Osteocyte (in vitro differentiated cells): ENCODE data around the gene PIANP. TPM values are rescaled to one million over a fixed set of nuclear protein-coding genes. Genes with fewer than 3 reads are reported as not detected.
"Not testable (repeated sequence)": the region's sequence is repeated elsewhere in the genome, so short reads cannot be mapped to it uniquely, and the experiment has no call there.

Experiments used
- DNase-seq: peaks from one replicate; pipeline ENCODE4 v3.0.0; 2021; ENCODE audit warnings: mixed read lengths; ENCODE audit not compliant: unreplicated experiment; ENCODE audit errors: extremely low spot score
- H3K27ac Mint-ChIP-seq: one replicate; pipeline ENCODE4 v1.8.0; 2021; ENCODE audit warnings: mild to moderate bottlenecking, mixed read lengths; ENCODE audit not compliant: unreplicated experiment
- H3K27me3 Mint-ChIP-seq: one replicate; pipeline ENCODE4 v1.8.0; 2021; ENCODE audit warnings: mixed read lengths; ENCODE audit not compliant: unreplicated experiment
- H3K36me3 Mint-ChIP-seq: one replicate; pipeline ENCODE4 v1.8.0; 2021; ENCODE audit warnings: mixed read lengths; ENCODE audit not compliant: unreplicated experiment
- H3K4me1 Mint-ChIP-seq: one replicate; pipeline ENCODE4 v1.8.0; 2021; ENCODE audit warnings: mixed read lengths; ENCODE audit not compliant: unreplicated experiment
- H3K4me3 Mint-ChIP-seq: one replicate; pipeline ENCODE4 v1.8.0; 2021; ENCODE audit warnings: mild to moderate bottlenecking, moderate library complexity, mixed read lengths; ENCODE audit not compliant: unreplicated experiment
- H3K9me3 Mint-ChIP-seq: one replicate; pipeline ENCODE4 v1.8.0; 2021; ENCODE audit warnings: mixed read lengths; ENCODE audit not compliant: unreplicated experiment
- CTCF ChIP-seq: fragments of 200-600 bp; sonication (generic); IDR thresholded peaks from 2 replicates; pipeline ENCODE4 v1.5.0; 2021; ENCODE audit warnings: antibody characterized with exemption, mild to moderate bottlenecking, moderate library complexity
- total RNA-seq: library from RNA; stranded (reverse); gene quantifications from 2 replicates; pipeline ENCODE4 v1.2.1, GENCODE V29; 2021

PIANP gene
- total RNA-seq, 1 donor from 2014 or later: 3.9 TPM

- H3K36me3 Mint-ChIP-seq: peaks cover 7% of the 10 kb centered on the region
- DNase-seq: no peak
- TF ChIP-seq CTCF: no peak
- H3K27me3 Mint-ChIP-seq: peaks cover 3% of the 10 kb centered on the region
- H3K4me3 Mint-ChIP-seq: peak overlapping the region; percentile 6
- peaks cover 25% of the 10 kb centered on the region for H3K4me1 Mint-ChIP-seq
- H3K27ac Mint-ChIP-seq: no peak overlapping the region
- H3K9me3 Mint-ChIP-seq: no peaks in the 10 kb centered on the region
Observed at GRCh38 chr12:6722863-6723262, 22.2 kb upstream of the PIANP start.

GRCh38 chr12:6716874-6717437, 16.3 kb upstream of the PIANP start:
- Mint-ChIP-seq H3K9me3 (no peaks in the 10 kb centered on the region), H3K4me1 (no peaks in the 10 kb centered on the region), H3K36me3 (no peaks in the 10 kb centered on the region), H3K27ac (no peak overlapping the region), H3K4me3 (no peak overlapping the region), H3K27me3 (peaks cover 8% of the 10 kb centered on the region)
- TF ChIP-seq CTCF: no peak
- no peak for DNase-seq

- not testable (repeated sequence) for H3K27me3 Mint-ChIP-seq, DNase-seq, H3K36me3 Mint-ChIP-seq, H3K4me1 Mint-ChIP-seq, H3K4me3 Mint-ChIP-seq, H3K27ac Mint-ChIP-seq, H3K9me3 Mint-ChIP-seq
Observed at GRCh38 chr12:6716031-6716873, 15.6 kb upstream of the PIANP start.

- Mint-ChIP-seq H3K27me3 (peaks cover 19% of the 10 kb centered on the region), H3K36me3 (no peaks in the 10 kb centered on the region), H3K4me3 (no peak overlapping the region), H3K9me3 (no peaks in the 10 kb centered on the region), H3K27ac (no peak overlapping the region), H3K4me1 (no peaks in the 10 kb centered on the region)
- DNase-seq: no peak
- TF ChIP-seq CTCF: no peak
Observed at GRCh38 chr12:6708960-6709394, 8.4 kb upstream of the PIANP start.

- H3K9me3 Mint-ChIP-seq, H3K4me1 Mint-ChIP-seq, DNase-seq, H3K4me3 Mint-ChIP-seq, H3K27ac Mint-ChIP-seq, H3K36me3 Mint-ChIP-seq: not testable (repeated sequence)
- H3K27me3 Mint-ChIP-seq: peaks cover 25% of the 10 kb centered on the region
Observed at GRCh38 chr12:6708351-6708750, 7.7 kb upstream of the PIANP start.

GRCh38 chr12:6703631-6704030, 3.0 kb upstream of the PIANP start:
- H3K27me3 Mint-ChIP-seq: peaks cover 50% of the 10 kb centered on the region
- no peak for TF ChIP-seq CTCF
- no peak for DNase-seq
- H3K4me1 Mint-ChIP-seq: peaks cover 15% of the 10 kb centered on the region
- no peaks in the 10 kb centered on the region for H3K36me3 Mint-ChIP-seq
- H3K4me3 Mint-ChIP-seq: no peak overlapping the region
- no peak overlapping the region for H3K27ac Mint-ChIP-seq
- no peaks in the 10 kb centered on the region for H3K9me3 Mint-ChIP-seq
